Transverse colon (tissue), 4 donors: ENCODE results near the gene CNTNAP2. TPM values are rescaled to one million over a fixed set of nuclear protein-coding genes. Genes with fewer than 3 reads are reported as not detected.

Source experiments
- DNase-seq: peaks from one replicate; pipeline ENCODE4 v3.0.0-alpha.2; 2019
- H3K27ac ChIP-seq, 4 donors: fragments of 200-600 bp; sonication (generic); 2 replicates each; pipeline ENCODE4 v1.5.1; 2016 to 2018; ENCODE audit warnings: inconsistent platforms in 4 of 4
- H3K27me3 ChIP-seq: fragments of 200-600 bp; sonication (generic); 2 replicates; pipeline ENCODE4 v1.5.1; 2017; ENCODE audit warnings: inconsistent platforms
- H3K36me3 ChIP-seq, 4 donors: fragments of 200-600 bp; sonication (generic); 2 replicates each; pipeline ENCODE4 v1.5.1; 2017 to 2019; ENCODE audit warnings: inconsistent platforms in 4 of 4
- H3K4me1 ChIP-seq, 4 donors: fragments of 200-600 bp; sonication (generic); 2 replicates each; pipeline ENCODE4 v1.5.1; 2017 to 2020; ENCODE audit warnings: inconsistent platforms in 4 of 4
- H3K4me3 ChIP-seq, 4 donors: fragments of 200-600 bp; sonication (generic); 1 replicate in 1 of 4; 2 replicates in 3 of 4; pipeline versions ENCODE4 v1.5.1 to v1.6.1; 2017 to 2019; ENCODE audit warnings: inconsistent platforms in 4 of 4
- H3K9me3 ChIP-seq, 2 donors: fragments of 200-600 bp; sonication (generic); 2 replicates each; pipeline ENCODE4 v1.5.1; 2017 to 2019; ENCODE audit warnings: inconsistent platforms in 2 of 2
- EP300 ChIP-seq: sonication (generic); formaldehyde crosslinking; IDR thresholded peaks from one replicate; pipeline ENCODE4 v1.6.1; 2017; ENCODE audit warnings: antibody characterized with exemption, low read depth
- POLR2A ChIP-seq: fragments of 450-650 bp; IDR thresholded peaks from one replicate; pipeline ENCODE4 v1.6.1; 2016; ENCODE audit warnings: antibody characterized with exemption, mild to moderate bottlenecking, moderate library complexity
- POLR2AphosphoS5 ChIP-seq, 3 donors: sonication (generic); formaldehyde crosslinking; IDR thresholded peaks; one replicate each; pipeline ENCODE4 v1.6.1; 2016; ENCODE audit warnings: antibody characterized with exemption in 3 of 3
- WGBS, 2 donors: methylation state at CpG; one replicate each; pipeline ENCODE4 v1.1.5; 2018; ENCODE audit warnings: low coverage in 1 of 2; 5-methylcytosine and 5-hydroxymethylcytosine counted together
- in situ Hi-C, 4 donors: fragments of 200-750 bp; cut with MboI; loops; one replicate each; pipeline versions ENCODE4 v1.15.0 to v1.15.1; 2017; ENCODE audit warnings: low sequenced_read_pairs in 3 of 4, low pct_ligation_motif_present in 1 of 4, low pct_unique_long_range_greater_than_20kb in 1 of 4
- intact Hi-C: fragments of 100-400 bp; cut with DNase I; formaldehyde crosslinking; loops from one replicate; pipeline ENCODE4 v1.15.1; 2023; ENCODE audit warnings: low total_unique reads
- total RNA-seq, 4 donors: library from RNA; depleted of rRNA; stranded (reverse); fragments of >200 nt; gene quantifications; one replicate each; pipeline ENCODE4 v1.1.0, GENCODE V29; 2016
- TF ChIP-seq, protein P1 (sequence below), 5 experiments: fragments of 200-600 bp in 3 of 5; fragments of 450-650 bp in 2 of 5; sonication (generic) in 3 of 5; IDR thresholded peaks; 1 replicate in 2 of 5; 2 replicates in 3 of 5; pipeline ENCODE4 v1.5.1; 2016 to 2017; ENCODE audit warnings: antibody characterized with exemption in 5 of 5, inconsistent platforms in 3 of 5, mild to moderate bottlenecking in 2 of 5, moderate library complexity in 1 of 5

The CNTNAP2 gene
- total RNA-seq, 4 donors from 2014 or later: 0.60 to 2.9 (median 2.4) TPM

DNA sequence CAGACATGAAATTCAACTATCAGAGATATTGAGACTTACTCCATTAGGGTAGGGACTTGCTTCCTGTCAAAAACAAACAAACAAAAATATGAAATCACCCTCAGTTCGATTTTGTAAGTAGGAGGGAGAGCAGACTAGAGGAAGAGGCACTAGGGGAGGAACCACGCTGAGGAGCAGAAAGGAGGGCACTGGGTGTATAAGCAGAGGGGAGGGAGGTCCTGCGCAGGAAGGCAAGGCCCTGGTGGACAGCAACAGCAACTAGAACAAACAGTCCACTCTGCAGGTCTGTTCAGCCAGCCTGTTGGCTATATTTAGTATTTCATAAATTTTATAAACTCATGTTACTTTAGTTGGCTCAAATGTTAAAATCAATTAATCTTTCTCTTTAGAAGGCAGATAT is 1536.9 kb downstream of the CNTNAP2 start:
- no peaks in the 10 kb centered on the region for H3K9me3 ChIP-seq
- no peak for DNase-seq
- no peaks in the 10 kb centered on the region for H3K27me3 ChIP-seq
- intact Hi-C loops (no loop called here), in situ Hi-C loops (no loop called here)
- TF ChIP-seq POLR2AphosphoS5 (IDR thresholded peaks at IDR 0.05) (no peak), EP300 (no peak), POLR2A (no peak)
- TF ChIP-seq, protein P1, sequence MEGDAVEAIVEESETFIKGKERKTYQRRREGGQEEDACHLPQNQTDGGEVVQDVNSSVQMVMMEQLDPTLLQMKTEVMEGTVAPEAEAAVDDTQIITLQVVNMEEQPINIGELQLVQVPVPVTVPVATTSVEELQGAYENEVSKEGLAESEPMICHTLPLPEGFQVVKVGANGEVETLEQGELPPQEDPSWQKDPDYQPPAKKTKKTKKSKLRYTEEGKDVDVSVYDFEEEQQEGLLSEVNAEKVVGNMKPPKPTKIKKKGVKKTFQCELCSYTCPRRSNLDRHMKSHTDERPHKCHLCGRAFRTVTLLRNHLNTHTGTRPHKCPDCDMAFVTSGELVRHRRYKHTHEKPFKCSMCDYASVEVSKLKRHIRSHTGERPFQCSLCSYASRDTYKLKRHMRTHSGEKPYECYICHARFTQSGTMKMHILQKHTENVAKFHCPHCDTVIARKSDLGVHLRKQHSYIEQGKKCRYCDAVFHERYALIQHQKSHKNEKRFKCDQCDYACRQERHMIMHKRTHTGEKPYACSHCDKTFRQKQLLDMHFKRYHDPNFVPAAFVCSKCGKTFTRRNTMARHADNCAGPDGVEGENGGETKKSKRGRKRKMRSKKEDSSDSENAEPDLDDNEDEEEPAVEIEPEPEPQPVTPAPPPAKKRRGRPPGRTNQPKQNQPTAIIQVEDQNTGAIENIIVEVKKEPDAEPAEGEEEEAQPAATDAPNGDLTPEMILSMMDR (IDR thresholded peaks at IDR 0.05): no peak
- no peaks in the 10 kb centered on the region for H3K4me1 ChIP-seq
- no peaks in the 10 kb centered on the region for H3K36me3 ChIP-seq
- 57 to 59% methylated on average over 3 of the region's 3 CpGs for WGBS, 2 donors
- H3K27ac ChIP-seq: no peak overlapping the region
- no peak overlapping the region for H3K4me3 ChIP-seq

- Histone ChIP-seq H3K4me1 (no peaks in the 10 kb centered on the region), H3K36me3 (no peaks in the 10 kb centered on the region), H3K4me3 (no peak overlapping the region), H3K9me3 (no peaks in the 10 kb centered on the region), H3K27ac (no peak overlapping the region), H3K27me3 (no peaks in the 10 kb centered on the region)
- WGBS, 2 donors: 63 to 94% methylated on average over 1 to 2 of the region's 2 CpGs
- no peak for DNase-seq
- in situ Hi-C loops (no loop called here), intact Hi-C loops (no loop called here)
- TF ChIP-seq EP300 (no peak), POLR2AphosphoS5 (IDR thresholded peaks at IDR 0.05) (no peak), POLR2A (no peak)
- TF ChIP-seq, protein P1 (IDR thresholded peaks at IDR 0.05): no peak
Observed at GRCh38 chr7:147658392-147658967, 1541.9 kb downstream of the CNTNAP2 start.

GRCh38 chr7:147659036-147659995 is 1542.7 kb downstream of the CNTNAP2 start:
- Histone ChIP-seq H3K27me3 (no peaks in the 10 kb centered on the region), H3K4me3 (no peak overlapping the region), H3K4me1 (no peaks in the 10 kb centered on the region), H3K36me3 (no peaks in the 10 kb centered on the region), H3K9me3 (no peaks in the 10 kb centered on the region), H3K27ac (no peak overlapping the region)
- in situ Hi-C loops: no loop called here
- 81% methylated on average over 4 of the region's 4 CpGs for WGBS, 2 donors
- no peak for TF ChIP-seq POLR2A
- TF ChIP-seq, protein P1 (IDR thresholded peaks at IDR 0.05): no peak
- no peak for TF ChIP-seq POLR2AphosphoS5 (IDR thresholded peaks at IDR 0.05)
- no peak for DNase-seq
- intact Hi-C loops: no loop called here

DNA sequence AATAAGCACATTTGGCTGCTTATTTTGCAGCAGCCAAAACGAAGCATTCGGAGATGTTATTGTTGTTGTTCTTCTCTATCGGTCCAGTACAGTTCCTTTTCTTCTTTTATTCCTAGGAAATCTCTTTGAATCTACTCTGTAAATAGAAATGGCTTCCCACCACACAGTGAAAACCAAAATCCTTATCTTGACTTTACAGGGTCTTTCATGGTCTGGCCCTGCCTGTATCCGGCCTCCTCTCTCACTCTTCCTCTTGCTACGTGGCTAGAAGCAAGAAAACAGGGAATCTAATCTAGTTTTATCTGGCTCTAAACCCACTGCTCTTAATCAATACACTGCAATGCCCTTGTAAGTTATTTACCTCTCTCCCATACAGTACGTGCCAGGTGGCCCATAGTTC is 1547.9 kb downstream of the CNTNAP2 start:
- in situ Hi-C loops: no loop called here
- no peaks in the 10 kb centered on the region for H3K36me3 ChIP-seq
- H3K4me3 ChIP-seq: no peak overlapping the region
- no peaks in the 10 kb centered on the region for H3K27me3 ChIP-seq
- intact Hi-C loops: no loop called here
- 67 to 71% methylated on average over 6 of the region's 6 CpGs for WGBS, 2 donors
- no peak for DNase-seq
- H3K27ac ChIP-seq: no peak overlapping the region
- no peaks in the 10 kb centered on the region for H3K9me3 ChIP-seq
- no peak for TF ChIP-seq POLR2AphosphoS5 (IDR thresholded peaks at IDR 0.05)
- TF ChIP-seq POLR2A: no peak
- TF ChIP-seq EP300: no peak
- TF ChIP-seq, protein P1 (IDR thresholded peaks at IDR 0.05): no peak
- H3K4me1 ChIP-seq: no peaks in the 10 kb centered on the region
